ENCODE results near the gene COL4A6.

DNA sequence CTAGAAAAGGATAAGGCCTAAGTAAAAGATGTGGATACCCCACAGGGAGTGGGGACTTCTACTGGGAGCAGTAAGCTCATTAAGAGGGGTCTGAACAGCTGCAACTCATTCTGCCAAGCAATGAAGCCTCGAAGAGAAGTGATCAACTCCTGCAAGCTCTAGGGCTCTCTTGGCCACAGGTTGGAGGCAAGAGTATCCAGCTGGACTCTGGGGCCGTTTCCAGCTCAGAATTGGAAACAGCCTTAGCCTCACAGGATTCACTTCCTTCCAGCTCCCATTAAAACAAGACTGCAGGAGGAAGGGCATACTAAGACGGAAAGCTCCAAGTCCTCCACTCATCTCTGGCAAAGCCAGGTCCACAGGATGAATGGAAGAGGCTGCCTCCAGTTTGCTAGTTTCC is 220.3 kb downstream of the COL4A6 start:
- TF ChIP-seq TAF1 (IDR thresholded peaks at IDR 0.05; ENCODE audit: low read depth) (no peak), TEAD4 (IDR thresholded peaks at IDR 0.05) (no peak), EGR1 (IDR thresholded peaks at IDR 0.05) (no peak), FOXM1 (IDR thresholded peaks at IDR 0.05; ENCODE audit: borderline replicate concordance, low read depth) (no peak), EP300 (IDR thresholded peaks at IDR 0.05; ENCODE audit: borderline replicate concordance) (no peak), TCF12 (IDR thresholded peaks at IDR 0.05; ENCODE audit: low read depth) (no peak)

Data from Ishikawa (cell line).